PFSK-1 (cell line): ENCODE data around the gene INTS15. TPM values are rescaled to one million over a fixed set of nuclear protein-coding genes. Genes with fewer than 3 reads are reported as not detected.

Experiments
- FOXP2 ChIP-seq: optimal IDR thresholded peaks from 2 replicates; pipeline ENCODE3; 2011; ENCODE audit warnings: borderline replicate concordance, control low read depth, inconsistent platforms; ENCODE audit not compliant: insufficient read depth; ENCODE audit errors: extremely low read length, extremely low read depth
- POLR2AphosphoS5 ChIP-seq: IDR thresholded peaks from 2 replicates; pipeline ENCODE4 v1.6.1; 2012; ENCODE audit warnings: low read depth, mild to moderate bottlenecking, control low read depth, low read length, moderate library complexity
- REST ChIP-seq, 2 experiments: IDR thresholded peaks; 2 replicates each; pipeline versions ENCODE4 v1.6.1 to v1.8.0; 2011 to 2012; ENCODE audit warnings: low read depth in 2 of 2, low read length in 2 of 2, control low read depth in 1 of 2, inconsistent platforms in 1 of 2, mild to moderate bottlenecking in 1 of 2, moderate library complexity in 1 of 2; ENCODE audit not compliant: insufficient read depth in 1 of 2
- SIN3A ChIP-seq: IDR thresholded peaks from 2 replicates; pipeline ENCODE4 v1.6.1; 2012; ENCODE audit warnings: mild to moderate bottlenecking, low read length, moderate library complexity, borderline replicate concordance; ENCODE audit not compliant: insufficient read depth
- TAF1 ChIP-seq: IDR thresholded peaks from 2 replicates; pipeline ENCODE4 v1.6.1; 2012; ENCODE audit warnings: low read length, control low read depth, borderline replicate concordance; ENCODE audit not compliant: insufficient read depth
- polyA plus RNA-seq: library from polyadenylated mRNA; unstranded; fragments of >200 nt; gene quantifications from one replicate; pipeline ENCODE4 v1.2.1, GENCODE V29; 2012; ENCODE audit warnings: low read depth, missing spikeins; ENCODE audit not compliant: insufficient read length

INTS15 gene
- polyA plus RNA-seq, result 50.6 TPM

GRCh38 chr7:6589829-6590644 lies at the start of gene INTS15:
TSS of gene INTS15 (plus strand) at chr7:6590021. CDS start at chr7:6590284, 263 bp downstream.
- TF ChIP-seq POLR2AphosphoS5, result peak; percentile 67
- TF ChIP-seq REST (IDR thresholded peaks at IDR 0.05; ENCODE audit: insufficient read depth in 1 of 2, low read depth in 2 of 2, low read length in 2 of 2), result no peak
- peak; percentile 76; the same call in 1 of the 2 replicates for TF ChIP-seq TAF1
- TF ChIP-seq SIN3A, result no peak
- peak; percentile 53 for TF ChIP-seq FOXP2

DNA sequence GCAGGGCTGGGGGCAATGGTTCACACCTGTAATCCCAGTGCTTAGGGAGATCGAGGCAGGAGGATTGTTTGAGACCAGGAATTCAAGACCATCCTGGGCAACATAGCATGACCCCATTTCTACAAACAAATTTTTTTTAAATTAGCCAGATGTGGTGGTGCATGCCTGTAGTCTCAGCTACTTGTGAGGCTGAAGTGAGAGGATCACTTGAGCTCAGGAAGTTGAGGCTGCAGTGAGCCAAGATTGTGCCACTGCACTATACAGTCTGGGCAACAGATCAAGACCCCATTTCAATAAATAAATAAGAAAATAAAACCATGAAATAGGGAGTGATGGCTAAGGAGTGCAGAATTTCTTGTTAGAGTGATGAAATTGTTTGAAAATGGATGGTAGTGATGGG lies 47.5 kb upstream of the INTS15 start:
- TF ChIP-seq SIN3A, result no peak
- TF ChIP-seq POLR2AphosphoS5, result no peak
- no peak for TF ChIP-seq FOXP2
- TF ChIP-seq TAF1, result no peak
- TF ChIP-seq REST (IDR thresholded peaks at IDR 0.05; ENCODE audit: insufficient read depth in 1 of 2, low read depth in 2 of 2, low read length in 2 of 2), result no peak

GRCh38 chr7:6545398-6546126 lies 44.3 kb upstream of the INTS15 start:
- TF ChIP-seq POLR2AphosphoS5, result no peak
- no peak for TF ChIP-seq SIN3A
- no peak for TF ChIP-seq TAF1

GRCh38 chr7:6546498-6547251 lies 43.1 kb upstream of the INTS15 start:
- no peak for TF ChIP-seq TAF1
- TF ChIP-seq FOXP2, result no peak
- no peak for TF ChIP-seq REST (IDR thresholded peaks at IDR 0.05; ENCODE audit: insufficient read depth in 1 of 2, low read depth in 2 of 2, low read length in 2 of 2)
- no peak for TF ChIP-seq POLR2AphosphoS5

GRCh38 chr7:6547400-6547799 lies 42.4 kb upstream of the INTS15 start:
- TF ChIP-seq FOXP2 (no peak), POLR2AphosphoS5 (no peak), SIN3A (no peak)

DNA sequence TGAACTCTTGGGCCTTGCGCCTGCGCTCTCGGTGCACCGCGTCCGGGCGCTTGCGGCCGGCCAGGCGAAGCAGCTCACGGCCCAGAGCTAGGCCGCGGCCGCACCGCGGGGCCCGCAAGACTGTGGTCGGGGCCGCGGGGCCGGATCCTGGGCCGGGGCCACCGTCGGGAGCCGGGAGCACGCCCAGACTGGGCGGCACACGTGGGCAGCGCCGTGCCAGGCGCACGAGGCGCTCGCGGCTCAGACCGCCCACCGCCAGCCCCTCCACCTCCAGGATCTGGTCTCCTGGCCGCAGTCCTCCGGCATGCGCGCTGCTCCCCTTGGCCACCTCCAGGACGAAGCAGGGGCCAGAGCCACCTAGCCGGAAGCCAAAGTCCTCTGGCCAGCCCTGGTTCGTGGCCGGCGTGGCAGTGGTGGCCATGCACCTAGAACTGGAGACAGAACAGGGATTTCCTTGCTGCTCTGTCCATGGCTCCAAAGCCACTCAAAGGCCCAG lies 38.8 kb upstream of the INTS15 start, which contains the start of gene GRID2IP:
Gene GRID2IP, minus strand, starts transcription at position 446 of the 496 bp plus-strand sequence. Its CDS starts 25 bp downstream, at position 421.
- TF ChIP-seq TAF1 (no peak), REST (IDR thresholded peaks at IDR 0.05; ENCODE audit: insufficient read depth in 1 of 2, low read depth in 2 of 2, low read length in 2 of 2) (no peak), SIN3A (no peak), POLR2AphosphoS5 (no peak), FOXP2 (no peak)
